DMS53 treated with DMSO at 0.1 percent for 48 hours (cell line): ENCODE data around the gene AGAP1.
"Not testable (repeated sequence)": the region's sequence is repeated elsewhere in the genome, so short reads cannot be mapped to it uniquely, and the experiment has no call there.

Source experiments
- DNase-seq: peaks from one replicate; lab custom pipeline; 2025; ENCODE audit not compliant: unreplicated experiment; lab: John Stamatoyannopoulos, UW

Gene AGAP1

DNA sequence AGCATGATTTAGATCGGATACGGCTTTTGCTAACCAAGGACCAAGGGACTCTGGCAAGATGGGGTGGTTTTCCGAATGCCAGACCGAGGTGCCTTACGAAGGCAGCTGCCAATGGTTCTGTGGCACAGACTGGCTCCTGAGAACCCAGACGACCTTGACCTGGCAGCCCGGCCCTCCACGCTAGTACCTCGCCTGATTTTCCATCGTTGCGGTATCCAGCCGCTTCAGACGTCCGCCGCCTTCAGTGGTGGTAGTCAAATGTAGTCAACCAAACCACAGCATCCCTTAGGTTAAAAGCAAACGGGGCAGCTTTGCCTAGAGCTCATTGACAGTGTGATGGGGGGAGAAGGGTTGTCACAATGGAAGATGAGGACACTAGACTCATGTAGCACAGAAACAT lies 631.7 kb downstream of the AGAP1 start:
- no peak for DNase-seq

- DNase-seq = no peak
Observed at GRCh38 chr2:236127010-236127409, 633.2 kb downstream of the AGAP1 start.

- DNase-seq = no peak
Observed at GRCh38 chr2:236128321-236128720, 634.5 kb downstream of the AGAP1 start.

DNA sequence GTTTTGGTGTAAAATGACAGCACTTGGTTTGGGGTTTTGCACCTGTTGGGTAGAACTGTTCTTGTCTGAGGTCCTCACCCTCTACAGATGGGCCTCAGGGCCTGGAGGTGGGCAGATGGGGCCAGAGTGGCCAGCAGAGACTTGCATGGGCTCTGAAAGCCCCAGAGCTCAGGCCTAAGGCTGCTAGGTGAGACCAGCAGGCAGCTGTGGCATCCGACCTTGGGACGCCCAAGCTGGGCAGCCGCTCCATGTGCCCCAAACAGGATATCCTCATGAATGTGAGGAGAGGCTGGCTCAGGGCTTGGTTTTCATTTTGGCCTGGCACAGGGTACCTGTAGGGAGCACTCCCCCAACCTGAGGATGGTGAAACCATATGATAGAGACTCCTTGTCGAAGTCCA lies 636.1 kb downstream of the AGAP1 start:
- DNase-seq = no peak

GRCh38 chr2:236130349-236130998 lies 636.6 kb downstream of the AGAP1 start:
- no peak for DNase-seq

DNA sequence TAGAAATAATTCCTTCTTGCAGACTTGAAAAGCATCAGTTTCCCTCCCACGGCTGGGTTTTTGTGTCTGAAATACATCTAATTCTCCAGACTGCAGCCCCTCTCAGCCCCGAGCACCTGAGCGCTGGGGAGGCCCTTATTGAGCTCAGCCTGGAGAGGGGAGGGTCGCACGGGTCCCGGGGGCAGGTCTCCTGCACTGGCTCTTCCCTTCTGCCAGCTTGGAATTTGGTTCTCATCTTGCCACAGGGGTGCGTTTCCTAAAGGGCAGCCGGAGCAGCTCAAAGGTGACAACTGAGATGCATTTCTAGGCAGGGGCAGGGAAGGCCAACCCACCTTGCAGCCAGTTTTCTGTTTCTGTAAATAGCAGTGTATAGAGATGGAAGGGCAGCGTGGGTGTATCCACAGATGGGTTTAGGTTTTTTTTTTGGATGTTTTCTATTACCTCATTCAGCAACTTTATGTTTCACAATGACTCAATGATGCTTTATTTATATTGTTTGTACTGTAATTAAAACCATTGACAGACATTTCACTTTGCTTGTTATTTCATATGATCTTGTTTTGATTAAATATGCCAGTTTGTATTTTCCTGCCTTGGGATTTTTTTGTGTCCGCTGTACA lies 637.3 kb downstream of the AGAP1 start:
- DNase-seq = no peak

GRCh38 chr2:236133410-236134012 lies 639.7 kb downstream of the AGAP1 start:
- DNase-seq = no peak

- DNase-seq = no peak
Observed at GRCh38 chr2:236136538-236136937, 642.7 kb downstream of the AGAP1 start.

DNA sequence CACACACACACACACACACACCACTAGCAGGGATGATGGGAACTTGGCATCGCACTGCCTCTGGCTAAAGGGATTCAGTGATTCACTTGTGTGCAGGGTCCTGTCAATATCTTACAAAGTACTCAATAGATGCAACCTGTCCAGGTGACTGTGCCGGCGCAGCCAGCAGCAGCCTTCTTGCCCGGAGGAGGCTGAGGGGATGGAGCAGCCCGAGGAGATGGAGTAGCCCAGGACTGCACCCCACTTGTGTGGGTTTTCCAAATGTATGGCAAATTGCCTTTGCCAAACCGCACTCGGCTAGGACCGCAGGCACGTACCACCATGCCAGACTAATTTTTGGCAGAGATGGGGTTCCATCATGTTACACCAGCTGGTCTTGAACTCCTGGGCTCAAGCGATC lies 643.2 kb downstream of the AGAP1 start:
- DNase-seq = no peak

DNA sequence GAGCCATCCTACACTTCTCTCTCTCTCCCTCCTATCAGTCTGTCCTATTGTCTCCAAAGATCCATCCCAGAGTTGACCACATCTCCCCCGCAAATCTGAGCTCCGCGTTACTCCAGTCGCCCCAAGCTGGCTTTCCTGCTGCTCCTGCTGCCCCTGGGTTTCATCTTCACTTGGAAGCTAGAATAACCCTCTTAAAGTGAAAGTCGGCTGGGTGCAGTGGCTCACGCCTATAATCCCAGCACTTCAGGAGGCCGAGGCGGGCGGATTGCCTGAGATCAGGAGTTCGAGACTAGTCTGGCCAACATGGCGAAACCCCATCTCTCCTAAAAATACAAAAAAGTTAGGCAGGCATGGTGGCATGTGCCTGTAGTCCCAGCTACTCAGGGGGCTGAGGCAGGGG lies 647.8 kb downstream of the AGAP1 start:
- DNase-seq = not testable (repeated sequence)

DNA sequence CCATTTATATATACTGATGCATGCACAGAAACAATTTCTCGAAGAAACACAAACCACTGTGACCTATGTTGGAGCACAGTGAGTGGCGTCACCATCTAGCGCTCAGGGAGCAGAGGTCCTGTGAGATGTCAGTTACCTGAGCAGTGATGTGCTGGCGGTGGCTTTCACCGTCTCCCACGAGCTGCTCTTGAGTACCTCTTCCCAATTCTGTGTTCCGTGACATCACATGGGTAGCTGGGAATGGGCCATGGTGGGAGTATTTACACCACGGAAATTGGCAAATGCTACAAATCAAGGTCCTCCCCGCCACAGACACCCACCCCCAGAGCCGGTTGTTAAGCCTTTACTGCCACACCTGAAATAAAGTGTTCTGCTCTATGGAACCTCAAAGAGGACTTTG lies 650.0 kb downstream of the AGAP1 start:
- no peak for DNase-seq

- no peak for DNase-seq
Observed at GRCh38 chr2:236146436-236146835, 652.6 kb downstream of the AGAP1 start.

DNA sequence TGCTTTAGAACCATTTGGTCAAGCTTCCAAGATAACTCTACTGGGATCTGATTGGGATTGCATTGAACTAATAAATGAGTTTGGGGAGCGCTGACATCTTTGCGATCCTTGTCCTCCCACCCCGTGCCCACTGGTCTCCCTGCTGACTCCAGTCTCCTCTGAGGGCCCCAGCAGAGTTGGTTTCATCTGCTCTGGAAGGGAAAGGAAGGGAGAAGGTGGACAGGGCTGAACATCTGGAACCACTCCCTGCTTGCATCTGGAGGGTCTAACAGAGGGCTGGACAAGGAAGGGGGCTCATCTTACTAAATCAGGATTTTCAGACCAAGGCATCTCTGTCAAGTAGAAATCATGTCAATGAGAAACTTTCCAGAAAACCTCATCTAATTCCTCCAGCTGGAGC lies 661.6 kb downstream of the AGAP1 start:
- no peak for DNase-seq

GRCh38 chr2:236156095-236156859 lies 662.4 kb downstream of the AGAP1 start:
- no peak for DNase-seq

- no peak for DNase-seq
Observed at GRCh38 chr2:236156860-236157194, 663.0 kb downstream of the AGAP1 start.

DNA sequence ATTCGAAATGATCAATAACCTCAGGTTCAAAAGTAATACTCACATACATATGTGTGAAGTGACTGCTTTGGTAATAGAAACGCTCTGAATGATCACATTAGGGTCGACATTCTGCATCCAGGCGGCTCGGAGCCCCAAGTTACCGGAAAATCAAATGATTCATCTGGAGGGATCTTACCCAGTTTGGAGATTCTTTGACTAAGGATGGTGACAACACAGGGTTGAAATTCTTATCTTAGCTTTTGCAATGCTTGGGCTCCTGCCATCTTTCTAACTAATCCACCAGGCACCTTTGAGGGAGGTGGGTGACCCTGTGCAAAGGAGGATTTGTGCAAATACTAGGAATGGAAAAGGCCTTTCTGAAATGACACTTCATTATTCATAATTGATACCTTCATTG lies 663.5 kb downstream of the AGAP1 start:
- no peak for DNase-seq

- DNase-seq = no peak
Observed at GRCh38 chr2:236157815-236158498, 664.1 kb downstream of the AGAP1 start.

DNA sequence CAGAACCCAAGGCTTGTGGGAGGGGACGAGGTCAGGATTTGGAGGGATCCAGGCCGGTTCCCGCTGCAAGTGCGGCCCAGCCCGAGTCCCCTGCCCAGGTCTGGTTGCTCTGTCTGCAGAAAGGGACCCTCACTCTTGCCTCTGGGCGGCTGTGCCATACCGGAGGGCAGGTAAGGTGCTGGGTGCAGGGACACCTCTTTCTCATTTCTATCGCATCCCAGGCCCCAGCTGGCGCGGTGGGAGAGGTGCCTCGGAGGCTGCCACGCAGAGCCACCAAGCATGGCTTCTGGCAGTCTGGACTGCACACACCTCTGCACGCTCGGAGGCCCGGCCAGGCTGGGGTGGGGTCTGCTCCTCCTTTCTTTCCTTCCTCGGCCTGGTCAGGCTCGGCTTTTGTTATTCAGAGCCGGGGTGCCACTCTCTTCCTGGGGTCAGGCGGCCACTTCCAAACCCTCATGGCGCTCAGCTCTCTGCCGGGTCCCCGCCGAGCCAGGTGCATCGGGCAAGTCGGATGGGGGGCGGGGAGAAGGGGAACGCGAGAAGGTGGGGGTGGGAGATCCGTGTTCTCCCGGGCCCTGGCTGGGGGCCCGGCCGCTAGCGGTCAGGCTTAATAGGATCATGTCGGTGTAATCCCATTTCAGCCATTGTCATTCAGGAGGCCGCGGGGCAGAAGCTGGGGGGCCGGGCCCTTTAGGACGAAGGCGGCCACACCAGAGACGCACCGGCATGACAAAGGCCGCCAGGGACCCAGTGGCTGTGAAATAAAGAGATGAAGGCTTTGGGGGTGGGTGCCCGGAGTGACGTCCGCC lies 665.3 kb downstream of the AGAP1 start:
- no peak for DNase-seq

DNA sequence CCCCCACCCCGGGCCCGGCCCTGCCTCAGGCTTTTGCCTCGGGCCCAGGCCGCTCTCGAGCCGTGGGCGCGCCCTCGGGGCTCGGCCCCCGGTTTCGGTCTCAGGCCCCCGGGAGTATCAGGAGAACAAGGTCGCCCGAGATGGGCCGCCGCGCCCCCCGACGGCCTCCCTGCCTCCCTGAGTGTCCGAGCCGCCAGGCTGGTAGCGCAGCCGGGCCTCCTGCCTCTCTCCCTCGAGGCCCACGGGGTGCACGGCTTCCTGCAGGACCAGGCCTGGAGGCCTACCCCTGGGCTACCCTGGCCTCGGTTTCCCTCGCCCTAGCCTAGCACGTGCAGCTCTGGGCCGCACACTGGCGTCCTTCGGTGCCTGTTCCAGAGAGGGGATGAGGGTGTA lies 665.9 kb downstream of the AGAP1 start:
- no peak for DNase-seq

- no peak for DNase-seq
Observed at GRCh38 chr2:236160366-236161081, 666.7 kb downstream of the AGAP1 start.
